Upper lobe of left lung (tissue), 6 donors: Measurements from ENCODE around the gene CCDC148. TPM values are rescaled to one million over a fixed set of nuclear protein-coding genes. Genes with fewer than 3 reads are reported as not detected.

Experiments used
- ATAC-seq, 2 donors: fragments of 200-7000 bp; cut with Tn5 transposase; one replicate each; pipeline ENCODE4 v1.9.1; 2022; ENCODE audit warnings: mild to moderate bottlenecking in 2 of 2, moderate library complexity in 2 of 2; ENCODE audit not compliant: low FRiP score in 2 of 2
- DNase-seq, 2 donors: peaks; one replicate each; pipeline ENCODE4 v3.0.0-alpha.2; 2019 to 2020
- H3K27ac ChIP-seq, 4 donors: fragments of 200-600 bp; sonication (generic); one replicate each; pipeline ENCODE4 v1.5.1; 2016 to 2019
- H3K27me3 ChIP-seq, 4 donors: fragments of 200-600 bp; sonication (generic); one replicate each; pipeline ENCODE4 v1.5.1; 2017 to 2019
- H3K36me3 ChIP-seq, 4 donors: fragments of 200-600 bp; sonication (generic); one replicate each; pipeline ENCODE4 v1.5.1; 2016 to 2019
- H3K4me1 ChIP-seq, 4 donors: fragments of 200-600 bp; sonication (generic); one replicate each; pipeline ENCODE4 v1.5.1; 2018 to 2019
- H3K4me3 ChIP-seq, 4 donors: fragments of 200-600 bp; sonication (generic); one replicate each; pipeline ENCODE4 v1.5.1; 2017 to 2019; ENCODE audit warnings: mild to moderate bottlenecking in 2 of 4, moderate library complexity in 1 of 4
- H3K9me3 ChIP-seq, 4 donors: fragments of 200-600 bp; sonication (generic); one replicate each; pipeline ENCODE4 v1.5.1; 2018 to 2019
- EP300 ChIP-seq, 4 donors: sonication (generic); formaldehyde crosslinking; IDR thresholded peaks; one replicate each; pipeline ENCODE4 v1.5.1; 2017; ENCODE audit warnings: antibody characterized with exemption in 4 of 4, control low read depth in 2 of 4
- POLR2A ChIP-seq, 4 donors: fragments of 450-650 bp; IDR thresholded peaks; one replicate each; pipeline ENCODE4 v1.5.1; 2016 to 2017; ENCODE audit warnings: antibody characterized with exemption in 4 of 4, mild to moderate bottlenecking in 2 of 4
- POLR2AphosphoS5 ChIP-seq, 2 donors: sonication (generic); formaldehyde crosslinking; IDR thresholded peaks; one replicate each; pipeline ENCODE4 v1.5.1; 2017; ENCODE audit warnings: antibody characterized with exemption in 2 of 2
- whole genome bisulfite sequencing, 2 donors: methylation state at CpG; one replicate each; pipeline ENCODE4 v1.1.5; 2017 to 2018; 5-methylcytosine and 5-hydroxymethylcytosine counted together
- total RNA-seq, 6 donors: library from RNA; depleted of rRNA in 4 of 6; stranded (reverse); fragments of >200 nt in 4 of 6; gene quantifications; one replicate each; pipeline versions ENCODE4 v1.1.0 to v1.2.1, GENCODE V29; 2016 to 2021
- TF ChIP-seq, protein P1 (sequence below), 6 experiments: fragments of 450-650 bp in 4 of 6; fragments of 200-600 bp in 2 of 6; sonication (generic) in 2 of 6; IDR thresholded peaks; one replicate each; pipeline ENCODE4 v1.5.1; 2016 to 2019; ENCODE audit warnings: antibody characterized with exemption in 6 of 6
- donor health status: DM: no; HTN: no; CAD: no; lungs with moderate emphysema.
- donor health status: DM: no; HTN: yes; CAD: no; lungs with severe emphysema.

The CCDC148 gene
- total RNA-seq, 6 donors from 2014 or later = 0.69 to 4.2 (median 1.9) TPM

DNA sequence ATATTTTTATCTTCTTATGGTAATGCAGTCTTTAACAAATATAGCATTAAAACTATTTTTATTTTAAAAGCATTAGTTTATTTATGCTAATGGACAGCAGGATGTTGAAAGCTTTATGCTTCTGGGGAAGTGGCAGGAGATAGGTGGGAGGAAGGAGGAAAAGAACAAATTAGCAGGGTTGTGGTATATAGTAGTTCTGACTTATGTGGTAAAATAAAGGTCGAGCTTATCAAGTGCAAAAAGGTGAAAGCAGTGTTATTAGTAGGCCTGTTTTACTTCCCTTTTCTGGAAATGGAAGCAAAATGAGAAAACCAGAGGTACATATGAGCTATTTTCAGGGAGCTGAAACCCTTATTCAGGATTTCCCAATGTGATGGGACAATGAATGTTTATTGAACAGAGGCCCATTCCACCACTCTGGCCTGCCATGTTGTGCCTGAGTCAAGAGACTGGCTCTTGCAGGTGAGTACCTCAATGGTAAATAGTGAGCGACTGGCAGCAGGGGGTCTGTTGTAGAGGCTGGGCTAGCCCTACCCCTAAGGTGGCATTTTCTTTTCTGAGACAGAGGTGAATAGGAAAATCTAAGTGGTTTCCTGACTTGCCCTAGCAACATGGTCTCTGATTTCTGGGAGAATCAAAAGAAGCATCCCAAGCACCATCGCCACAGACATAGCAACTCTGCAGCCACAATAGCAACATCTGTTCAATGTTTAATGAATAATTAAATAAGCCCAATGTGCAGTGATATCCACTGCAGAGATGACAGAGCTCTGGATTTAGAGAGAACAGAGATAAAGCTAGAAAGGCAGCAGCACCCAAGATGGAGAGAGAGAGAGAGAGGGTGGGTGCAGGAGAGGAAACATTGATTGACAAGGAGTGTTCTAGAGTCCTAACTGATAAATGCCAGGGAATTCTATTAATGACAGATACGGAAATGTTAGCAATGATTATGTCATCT lies 235.2 kb downstream of the CCDC148 start:
- no peak for TF ChIP-seq POLR2AphosphoS5 (IDR thresholded peaks at IDR 0.05)
- TF ChIP-seq, protein P1, sequence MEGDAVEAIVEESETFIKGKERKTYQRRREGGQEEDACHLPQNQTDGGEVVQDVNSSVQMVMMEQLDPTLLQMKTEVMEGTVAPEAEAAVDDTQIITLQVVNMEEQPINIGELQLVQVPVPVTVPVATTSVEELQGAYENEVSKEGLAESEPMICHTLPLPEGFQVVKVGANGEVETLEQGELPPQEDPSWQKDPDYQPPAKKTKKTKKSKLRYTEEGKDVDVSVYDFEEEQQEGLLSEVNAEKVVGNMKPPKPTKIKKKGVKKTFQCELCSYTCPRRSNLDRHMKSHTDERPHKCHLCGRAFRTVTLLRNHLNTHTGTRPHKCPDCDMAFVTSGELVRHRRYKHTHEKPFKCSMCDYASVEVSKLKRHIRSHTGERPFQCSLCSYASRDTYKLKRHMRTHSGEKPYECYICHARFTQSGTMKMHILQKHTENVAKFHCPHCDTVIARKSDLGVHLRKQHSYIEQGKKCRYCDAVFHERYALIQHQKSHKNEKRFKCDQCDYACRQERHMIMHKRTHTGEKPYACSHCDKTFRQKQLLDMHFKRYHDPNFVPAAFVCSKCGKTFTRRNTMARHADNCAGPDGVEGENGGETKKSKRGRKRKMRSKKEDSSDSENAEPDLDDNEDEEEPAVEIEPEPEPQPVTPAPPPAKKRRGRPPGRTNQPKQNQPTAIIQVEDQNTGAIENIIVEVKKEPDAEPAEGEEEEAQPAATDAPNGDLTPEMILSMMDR (IDR thresholded peaks at IDR 0.05) = no peak
- H3K27me3 ChIP-seq = no peaks in the 10 kb centered on the region
- DNase-seq = no peak
- no peak overlapping the region for H3K27ac ChIP-seq
- H3K4me1 ChIP-seq = no peaks in the 10 kb centered on the region
- 81 to 85% methylated on average over 4 of the region's 4 CpGs for WGBS, 2 donors
- H3K9me3 ChIP-seq = no peaks in the 10 kb centered on the region
- H3K4me3 ChIP-seq = no peak overlapping the region
- H3K36me3 ChIP-seq = no peaks in the 10 kb centered on the region
- ATAC-seq = no peak

DNA sequence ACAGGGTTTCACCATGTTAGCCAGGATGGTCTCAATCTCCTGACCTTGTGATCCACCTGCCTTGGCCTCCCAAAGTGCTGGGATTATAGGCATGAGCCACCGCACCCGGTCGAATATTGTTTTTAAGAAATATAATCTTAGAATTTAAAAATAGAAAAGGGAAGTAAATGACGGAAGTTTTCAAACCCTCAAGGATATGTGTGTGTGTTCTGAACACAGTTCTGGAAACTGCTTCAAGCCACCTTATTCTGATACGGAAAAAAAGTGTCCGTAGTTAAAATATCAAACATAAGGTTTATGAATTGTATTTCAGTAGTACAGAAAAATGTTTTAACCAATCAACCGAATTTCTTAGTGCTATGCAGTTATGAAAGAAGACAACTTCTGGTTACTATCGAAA lies 239.0 kb downstream of the CCDC148 start:
- DNase-seq (no peak), ATAC-seq (no peak)
- Histone ChIP-seq H3K9me3 (no peaks in the 10 kb centered on the region), H3K27ac (no peak overlapping the region), H3K27me3 (no peaks in the 10 kb centered on the region), H3K4me1 (no peaks in the 10 kb centered on the region), H3K4me3 (no peak overlapping the region), H3K36me3 (no peaks in the 10 kb centered on the region)
- 56 to 59% methylated on average over 8 of the region's 8 CpGs for WGBS, 2 donors
- TF ChIP-seq POLR2A (IDR thresholded peaks at IDR 0.05) = no peak
- no peak for TF ChIP-seq POLR2AphosphoS5 (IDR thresholded peaks at IDR 0.05)
- TF ChIP-seq EP300 (IDR thresholded peaks at IDR 0.05) = no peak
- TF ChIP-seq, protein P1 (IDR thresholded peaks at IDR 0.05) = no peak

DNA sequence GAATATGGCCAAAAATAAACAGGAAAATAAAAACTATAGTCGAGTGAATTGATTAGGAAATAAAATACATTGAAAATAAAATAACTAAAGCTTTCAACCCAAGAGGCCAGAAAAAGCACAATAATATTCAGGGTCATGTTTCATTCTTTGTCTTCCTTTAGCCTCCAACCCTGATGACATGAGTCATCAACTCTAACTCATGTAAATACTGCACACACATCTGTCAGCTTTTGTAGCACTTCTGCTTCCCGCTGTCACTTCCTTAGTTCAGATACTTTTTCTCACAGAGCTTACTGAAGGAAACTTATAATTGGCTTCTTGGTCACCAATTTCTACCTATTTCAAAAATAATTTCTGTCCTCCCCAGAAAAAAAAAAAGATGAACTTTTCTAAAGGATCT lies 242.1 kb downstream of the CCDC148 start:
- no peak overlapping the region for H3K4me3 ChIP-seq
- no peaks in the 10 kb centered on the region for H3K27me3 ChIP-seq
- H3K9me3 ChIP-seq = no peaks in the 10 kb centered on the region
- no peak overlapping the region for H3K27ac ChIP-seq
- TF ChIP-seq, protein P1 (IDR thresholded peaks at IDR 0.05) = no peak
- no peak for TF ChIP-seq EP300 (IDR thresholded peaks at IDR 0.05)
- no peak for TF ChIP-seq POLR2AphosphoS5 (IDR thresholded peaks at IDR 0.05)
- TF ChIP-seq POLR2A (IDR thresholded peaks at IDR 0.05) = no peak
- H3K36me3 ChIP-seq = no peaks in the 10 kb centered on the region
- DNase-seq (peak in 1 of 2 donors; percentile 32), ATAC-seq (peak in 1 of 2 donors; percentile 79)
- WGBS, 2 donors = 26 to 42% methylated on average over 2 of the region's 2 CpGs
- no peaks in the 10 kb centered on the region for H3K4me1 ChIP-seq

DNA sequence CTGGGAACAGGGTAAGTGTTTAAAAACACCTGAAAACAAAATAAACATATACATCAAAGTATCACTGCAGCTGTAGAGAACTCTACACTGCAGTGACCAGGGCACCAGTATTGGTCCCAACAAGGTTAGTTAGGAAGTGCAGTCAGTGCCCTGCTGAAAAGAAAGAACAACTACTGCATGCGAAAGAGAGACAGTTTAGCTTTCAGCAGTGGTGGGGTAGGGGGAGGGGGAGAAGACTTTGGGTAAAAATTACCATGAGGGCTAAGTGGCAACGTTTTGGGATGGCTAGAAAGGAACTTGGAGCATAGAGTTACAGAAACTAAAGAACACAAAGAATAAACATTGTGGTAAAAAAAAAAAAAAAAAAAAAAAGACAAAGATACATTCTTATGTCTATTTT lies 242.8 kb downstream of the CCDC148 start:
- Histone ChIP-seq H3K4me1 (no peaks in the 10 kb centered on the region), H3K9me3 (no peaks in the 10 kb centered on the region), H3K27me3 (no peaks in the 10 kb centered on the region), H3K36me3 (no peaks in the 10 kb centered on the region), H3K4me3 (no peak overlapping the region), H3K27ac (no peak overlapping the region)
- ATAC-seq (no peak), DNase-seq (no peak)
- TF ChIP-seq POLR2AphosphoS5 (IDR thresholded peaks at IDR 0.05) = no peak
- no peak for TF ChIP-seq EP300 (IDR thresholded peaks at IDR 0.05)
- no peak for TF ChIP-seq POLR2A (IDR thresholded peaks at IDR 0.05)
- TF ChIP-seq, protein P1 (IDR thresholded peaks at IDR 0.05) = no peak
- WGBS, 2 donors = 42 to 62% methylated on average over 2 of the region's 2 CpGs

DNA sequence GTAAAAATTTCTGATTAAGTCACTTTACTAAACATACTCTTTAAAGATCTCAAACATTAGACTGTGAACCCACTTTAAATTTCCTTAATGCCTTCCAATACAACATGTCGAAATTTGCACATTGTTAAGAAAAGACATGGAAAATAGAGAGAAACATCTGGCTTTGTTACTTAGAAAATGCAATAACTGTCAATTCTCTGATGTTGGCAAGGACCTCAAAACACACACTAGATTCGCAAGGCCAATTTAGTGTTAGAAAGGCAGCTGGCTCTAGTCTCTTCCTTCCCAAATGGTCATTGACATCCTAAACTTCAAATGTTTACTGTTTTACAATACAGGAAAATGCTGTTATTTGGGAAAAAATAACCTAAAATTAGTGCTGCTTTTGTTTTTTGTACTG lies 244.3 kb downstream of the CCDC148 start:
- Histone ChIP-seq H3K4me3 (no peak overlapping the region), H3K4me1 (no peaks in the 10 kb centered on the region), H3K9me3 (no peaks in the 10 kb centered on the region), H3K27me3 (no peaks in the 10 kb centered on the region), H3K27ac (no peak overlapping the region), H3K36me3 (no peaks in the 10 kb centered on the region)
- no peak for DNase-seq
- TF ChIP-seq EP300 (IDR thresholded peaks at IDR 0.05) = no peak
- TF ChIP-seq, protein P1 (IDR thresholded peaks at IDR 0.05) = no peak
- no peak for TF ChIP-seq POLR2A (IDR thresholded peaks at IDR 0.05)
- TF ChIP-seq POLR2AphosphoS5 (IDR thresholded peaks at IDR 0.05) = no peak
- WGBS, 2 donors = 72 to 74% methylated on average over 2 of the region's 2 CpGs
- ATAC-seq = no peak
